HG02852 (cell line): ENCODE results near the gene CDH23.

Source experiments
- ATAC-seq: cut with Tn5 transposase; IDR thresholded peaks from one replicate; pipeline ENCODE4 v1.9.1; 2021; ENCODE audit warnings: mild to moderate bottlenecking, moderate library complexity; ENCODE audit not compliant: unreplicated experiment

CDH23 gene

DNA sequence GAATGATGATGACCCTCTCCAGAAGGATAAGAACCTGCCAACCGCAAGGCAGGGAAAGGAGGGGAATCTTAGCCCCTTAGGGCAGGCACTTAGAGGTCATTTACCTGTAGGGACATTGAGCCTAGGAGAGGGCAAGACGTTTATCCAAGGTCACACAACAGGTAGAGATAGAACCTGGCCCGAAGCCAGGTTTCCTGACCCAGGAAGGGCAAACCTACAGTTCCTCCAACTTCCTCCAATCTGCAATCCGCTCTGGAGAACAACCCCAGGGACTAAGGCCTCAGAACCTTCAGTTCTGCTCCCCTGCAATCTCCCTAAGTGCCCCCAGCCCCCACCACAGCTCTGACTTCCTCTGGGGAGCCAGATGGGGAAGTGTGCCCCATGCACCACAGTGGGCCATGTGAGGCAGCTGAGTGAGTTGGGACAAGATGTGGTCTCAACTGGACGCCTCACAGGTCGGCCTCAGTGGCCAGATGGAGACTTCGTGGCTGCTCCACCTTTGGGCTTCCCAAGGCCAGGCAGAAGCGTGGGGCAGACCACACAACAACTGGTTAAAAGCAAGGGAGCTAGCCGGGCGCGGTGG lies 455.7 kb downstream of the CDH23 start:
- no peak for ATAC-seq

DNA sequence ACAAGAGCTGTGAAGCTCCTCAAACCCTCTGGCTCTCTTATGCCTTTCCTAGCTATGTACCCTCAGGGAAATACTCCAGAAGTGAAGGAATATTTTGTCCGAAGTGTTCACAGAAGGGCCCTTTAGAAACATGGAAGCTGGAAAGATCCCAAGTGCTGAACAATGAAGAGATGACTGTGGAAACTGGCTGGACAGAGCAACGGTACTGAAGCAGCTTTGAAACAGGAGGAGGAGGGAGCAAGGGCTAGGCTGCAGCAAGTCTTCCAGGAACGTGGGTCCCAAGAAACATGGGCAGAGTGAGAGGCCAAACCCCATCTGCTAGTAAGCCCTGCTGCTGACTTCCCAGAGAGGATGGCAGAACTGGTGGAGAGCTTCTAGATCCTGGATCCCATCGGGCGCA lies 457.3 kb downstream of the CDH23 start:
- ATAC-seq = no peak

DNA sequence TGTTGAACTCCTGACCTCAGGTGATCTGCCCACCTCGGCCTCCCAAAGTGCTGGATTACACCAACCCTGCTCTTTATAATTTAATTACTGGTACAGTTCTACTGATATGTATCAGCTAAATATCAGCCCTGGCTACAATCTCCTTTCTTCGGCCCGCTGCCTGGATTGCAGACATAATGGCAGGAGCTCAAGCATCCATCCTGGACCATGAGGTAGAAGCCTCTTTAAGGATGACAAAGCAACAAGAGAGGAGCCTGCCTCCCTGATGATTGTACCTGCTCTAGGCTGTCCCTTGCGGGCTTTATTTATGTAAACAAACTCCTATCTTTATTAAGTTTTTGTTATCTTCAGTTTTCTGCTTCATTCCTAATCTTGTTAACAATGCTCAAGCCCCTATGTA lies 459.9 kb downstream of the CDH23 start:
- no peak for ATAC-seq

DNA sequence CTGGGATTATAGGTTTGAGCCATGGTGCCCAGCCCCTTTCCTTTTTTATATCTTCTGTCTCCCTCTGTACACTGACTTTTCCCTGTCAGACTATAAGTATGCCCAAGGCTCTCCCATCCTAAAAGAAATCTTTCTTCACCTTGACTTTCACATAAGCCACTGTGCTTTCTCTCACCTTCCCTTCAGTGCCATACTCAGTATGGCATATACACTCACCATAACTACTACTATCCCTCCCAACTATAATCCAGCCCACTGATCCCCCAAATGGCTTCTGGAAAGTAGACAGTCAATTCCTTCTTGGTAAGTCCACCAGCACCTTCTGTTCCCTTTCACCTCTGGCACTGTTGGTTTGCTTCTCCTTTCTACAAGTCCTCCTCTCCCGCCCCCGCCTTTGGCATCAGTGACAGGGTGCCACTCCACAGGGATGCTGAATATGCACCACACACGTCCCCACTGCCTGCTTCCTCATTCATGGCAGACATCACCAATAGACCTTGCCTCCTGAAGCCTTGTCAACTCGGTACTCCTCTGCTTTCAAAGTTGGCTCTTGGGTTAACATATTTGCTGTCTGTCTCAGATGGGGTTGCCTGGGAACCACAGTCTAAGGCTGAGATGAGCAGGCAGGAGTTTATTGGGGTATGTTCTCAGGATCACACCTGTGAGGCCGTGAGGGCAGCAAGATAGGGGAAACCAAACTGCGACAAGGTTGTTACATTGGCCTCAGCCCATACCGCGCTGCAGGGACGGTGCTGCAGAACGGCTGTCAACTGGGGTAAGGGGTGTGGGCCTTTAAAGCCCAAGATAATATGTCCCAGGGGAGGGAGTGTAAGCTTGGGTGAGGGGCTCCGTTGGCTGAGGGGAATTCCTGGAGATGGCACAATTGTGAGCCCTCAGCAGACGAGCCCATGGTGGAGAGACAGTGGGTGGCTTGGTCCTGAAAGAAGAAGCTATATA lies 461.5 kb downstream of the CDH23 start:
- ATAC-seq = no peak

DNA sequence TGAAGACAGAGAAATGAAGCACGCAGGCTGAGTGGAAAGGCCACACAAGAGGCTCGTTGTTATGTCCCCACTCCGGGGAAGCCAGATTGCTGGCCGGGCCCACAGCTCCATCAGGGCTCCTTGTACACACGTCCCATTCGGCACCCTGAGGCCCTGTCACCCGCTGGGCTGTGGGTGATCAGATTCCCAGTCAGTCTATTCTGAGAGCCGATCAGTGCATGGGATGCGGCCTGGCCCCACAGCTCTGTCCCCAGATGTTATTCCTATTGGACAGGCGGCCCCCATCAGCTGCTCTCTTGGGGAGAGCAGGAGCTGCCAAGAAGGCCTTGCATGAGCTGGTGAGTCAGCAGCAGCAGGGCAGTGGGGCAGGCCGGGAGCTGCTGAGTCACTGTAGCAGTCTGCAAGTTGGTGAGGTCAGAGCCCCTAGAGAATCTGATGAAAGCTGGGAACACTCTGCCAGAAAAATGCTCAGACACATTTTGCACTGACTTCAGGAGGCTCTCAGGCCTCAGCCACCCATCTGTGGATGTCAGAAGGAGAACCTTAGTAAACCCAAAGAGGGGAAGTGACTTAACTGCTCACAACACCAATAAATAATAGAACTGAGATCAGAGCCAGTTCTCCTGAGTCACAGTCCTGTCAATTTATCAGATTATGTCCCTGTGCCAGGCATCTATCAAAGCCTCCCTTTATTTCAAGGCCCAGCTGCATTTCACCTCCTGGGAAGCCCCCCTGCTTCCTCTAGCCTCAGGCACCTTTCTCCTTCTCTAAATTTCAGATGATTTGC lies 463.7 kb downstream of the CDH23 start:
- no peak for ATAC-seq

DNA sequence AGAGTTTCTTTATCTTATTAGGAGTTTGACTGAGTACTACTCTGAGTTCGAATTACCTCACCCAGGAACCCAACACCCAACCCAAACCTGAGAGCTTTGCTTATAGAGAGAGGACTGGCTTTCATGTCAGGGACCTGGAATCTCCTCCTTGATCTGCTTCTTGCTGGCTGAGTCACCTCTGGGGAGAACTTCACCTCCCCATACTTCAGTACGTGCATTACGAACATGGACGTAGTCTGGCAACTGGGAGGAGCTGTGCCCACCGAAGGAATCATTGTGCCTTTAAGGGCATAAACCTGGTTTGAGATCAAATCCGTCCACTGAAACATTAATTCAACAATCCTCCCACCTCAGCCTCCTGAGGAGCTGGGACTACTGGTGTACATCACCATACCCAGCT lies 466.5 kb downstream of the CDH23 start:
- ATAC-seq = no peak

DNA sequence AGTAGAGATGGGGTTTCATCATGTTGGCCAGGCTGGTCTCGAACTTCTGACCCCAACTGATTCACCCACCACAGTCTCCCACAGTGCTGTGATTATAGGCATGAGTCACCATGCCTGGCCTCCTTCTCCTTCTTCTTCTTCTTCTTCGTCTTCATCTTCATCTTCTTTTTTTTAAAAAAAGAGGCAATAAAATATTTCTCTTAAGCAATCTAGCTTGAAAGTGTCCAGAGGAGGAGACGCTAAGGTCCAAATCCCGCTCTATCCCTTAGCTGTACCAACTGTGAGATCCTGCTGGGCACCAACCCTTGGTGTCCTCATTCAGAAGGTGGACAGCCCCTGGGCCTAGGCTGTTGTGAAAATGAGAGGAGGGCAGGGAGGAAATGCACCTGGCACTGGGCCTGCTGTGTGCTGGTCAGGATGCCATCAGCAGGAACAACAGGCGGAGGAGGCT lies 468.2 kb downstream of the CDH23 start:
- no peak for ATAC-seq
